GM12878 (cell line): ENCODE data around the gene ENG. TPM values are rescaled to one million over a fixed set of nuclear protein-coding genes. Genes with fewer than 3 reads are reported as not detected.

Experiments
- CREM ChIP-seq: IDR thresholded peaks from 2 replicates; pipeline ENCODE4 v1.6.1; 2014; ENCODE audit warnings: antibody characterized with exemption, low read depth
- IKZF2 ChIP-seq, 2 experiments: fragments of 450-650 bp; IDR thresholded peaks; 2 replicates each; pipeline ENCODE4 v1.6.1; 2017; ENCODE audit warnings: mild to moderate bottlenecking in 2 of 2, moderate library complexity in 2 of 2
- NR2C1 ChIP-seq: fragments of 450-650 bp; IDR thresholded peaks from 2 replicates; pipeline ENCODE4 v1.6.1; 2017; ENCODE audit warnings: antibody characterized with exemption, mild to moderate bottlenecking, moderate library complexity
- POLR2A ChIP-seq: IDR thresholded peaks from 2 replicates; pipeline ENCODE4 v1.6.1; 2011; ENCODE audit warnings: low read depth, mild to moderate bottlenecking, low read length
- POU2F2 ChIP-seq: IDR thresholded peaks from 3 replicates; pipeline ENCODE4 v1.6.1; 2011; ENCODE audit warnings: low read depth, mild to moderate bottlenecking, low read length, borderline replicate concordance
- RCOR1 ChIP-seq: conservative IDR thresholded peaks from 2 replicates; pipeline ENCODE4 v1.6.1; 2012; ENCODE audit warnings: low read depth, low read length, improper control_type of control experiment
- ZNF207 ChIP-seq: fragments of 450-650 bp; IDR thresholded peaks from 2 replicates; pipeline ENCODE4 v1.6.1; 2014; ENCODE audit warnings: antibody characterized with exemption, mild to moderate bottlenecking, borderline replicate concordance
- polyA plus RNA-seq, 11 experiments: library from polyadenylated mRNA; depleted of rRNA in 4 of 11; unstranded in 6 of 11; stranded (reverse) in 5 of 11; fragments of >200 nt; fragmentation: Nextera tagmentation in 4 of 11; fragmentation: Illumina TruSeq in 1 of 11; extraction: Ambion mirVana in 4 of 11; extraction: Trizol in 1 of 11; gene quantifications; 1 replicate in 1 of 11; 2 replicates in 10 of 11; pipeline versions ENCODE4 v1.2.1 to v1.2.3, GENCODE V29; 2011 to 2016; ENCODE audit warnings: inconsistent platforms in 2 of 11, missing spikeins in 2 of 11, low read depth in 1 of 11
- total RNA-seq, 4 experiments: library from RNA; depleted of rRNA in 3 of 4; stranded (reverse); fragments of >200 nt in 3 of 4; fragmentation: Illumina TruSeq in 1 of 4; extraction: Trizol in 1 of 4; gene quantifications; 2 replicates each; pipeline versions ENCODE4 v1.2.1 to v1.2.3, GENCODE V29; 2013 to 2021
- TF ChIP-seq, protein P1 (sequence below): fragments of 450-650 bp; IDR thresholded peaks from 2 replicates; pipeline ENCODE4 v1.6.1; 2018; ENCODE audit warnings: mild to moderate bottlenecking, low read depth, moderate library complexity; ENCODE audit not compliant: partially characterized antibody
- TF ChIP-seq, protein P2 (sequence below): IDR thresholded peaks from 2 replicates; pipeline ENCODE4 v1.6.1; 2012; ENCODE audit warnings: low read depth, low read length, improper control_type of control experiment

ENG gene
- total and polyA plus RNA-seq, 10 of the 15 experiments (the other 5 are each of a cell fraction or from before 2014, with no cell fraction given), result 0.14 to 10.1 (median 2.0) TPM

DNA sequence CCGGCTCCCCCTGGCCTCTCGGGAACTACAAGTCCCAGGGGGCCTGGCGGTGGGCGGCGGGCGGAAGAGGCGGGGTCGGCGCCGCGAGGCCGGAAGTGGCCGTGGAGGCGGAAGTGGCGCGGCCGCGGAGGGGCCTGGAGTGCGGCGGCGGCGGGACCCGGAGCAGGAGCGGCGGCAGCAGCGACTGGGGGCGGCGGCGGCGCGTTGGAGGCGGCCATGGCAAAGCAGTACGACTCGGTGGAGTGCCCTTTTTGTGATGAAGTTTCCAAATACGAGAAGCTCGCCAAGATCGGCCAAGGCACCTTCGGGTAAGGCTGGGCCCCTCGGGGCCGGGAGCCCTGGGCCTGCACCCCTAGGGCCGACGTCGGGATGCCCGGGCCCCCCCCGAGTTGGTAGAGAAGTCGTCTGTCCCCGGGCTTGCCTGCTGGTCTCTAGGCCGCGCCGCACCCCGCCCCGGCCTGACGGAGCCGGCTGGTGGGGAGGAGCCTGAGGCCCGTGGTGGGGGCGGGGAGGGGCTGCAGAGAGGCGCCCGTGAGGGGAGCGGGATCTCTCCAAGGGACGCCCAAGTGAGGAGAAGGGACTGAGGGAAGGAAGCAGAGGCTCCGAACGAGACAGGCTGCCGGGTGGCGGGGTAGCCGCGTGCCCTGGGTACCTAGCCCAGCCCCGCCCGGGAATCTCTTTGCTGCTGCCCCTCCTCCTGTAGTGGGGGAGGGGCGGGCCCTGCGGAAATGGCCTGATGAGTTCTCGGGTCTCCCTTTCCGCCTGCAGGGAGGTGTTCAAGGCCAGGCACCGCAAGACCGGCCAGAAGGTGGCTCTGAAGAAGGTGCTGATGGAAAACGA lies 68.3 kb downstream of the ENG start, which contains the start of gene CDK9 (continued):
- TF ChIP-seq, protein P1, sequence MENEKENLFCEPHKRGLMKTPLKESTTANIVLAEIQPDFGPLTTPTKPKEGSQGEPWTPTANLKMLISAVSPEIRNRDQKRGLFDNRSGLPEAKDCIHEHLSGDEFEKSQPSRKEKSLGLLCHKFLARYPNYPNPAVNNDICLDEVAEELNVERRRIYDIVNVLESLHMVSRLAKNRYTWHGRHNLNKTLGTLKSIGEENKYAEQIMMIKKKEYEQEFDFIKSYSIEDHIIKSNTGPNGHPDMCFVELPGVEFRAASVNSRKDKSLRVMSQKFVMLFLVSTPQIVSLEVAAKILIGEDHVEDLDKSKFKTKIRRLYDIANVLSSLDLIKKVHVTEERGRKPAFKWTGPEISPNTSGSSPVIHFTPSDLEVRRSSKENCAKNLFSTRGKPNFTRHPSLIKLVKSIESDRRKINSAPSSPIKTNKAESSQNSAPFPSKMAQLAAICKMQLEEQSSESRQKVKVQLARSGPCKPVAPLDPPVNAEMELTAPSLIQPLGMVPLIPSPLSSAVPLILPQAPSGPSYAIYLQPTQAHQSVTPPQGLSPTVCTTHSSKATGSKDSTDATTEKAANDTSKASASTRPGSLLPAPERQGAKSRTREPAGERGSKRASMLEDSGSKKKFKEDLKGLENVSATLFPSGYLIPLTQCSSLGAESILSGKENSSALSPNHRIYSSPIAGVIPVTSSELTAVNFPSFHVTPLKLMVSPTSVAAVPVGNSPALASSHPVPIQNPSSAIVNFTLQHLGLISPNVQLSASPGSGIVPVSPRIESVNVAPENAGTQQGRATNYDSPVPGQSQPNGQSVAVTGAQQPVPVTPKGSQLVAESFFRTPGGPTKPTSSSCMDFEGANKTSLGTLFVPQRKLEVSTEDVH, result no peak
- TF ChIP-seq, protein P2, sequence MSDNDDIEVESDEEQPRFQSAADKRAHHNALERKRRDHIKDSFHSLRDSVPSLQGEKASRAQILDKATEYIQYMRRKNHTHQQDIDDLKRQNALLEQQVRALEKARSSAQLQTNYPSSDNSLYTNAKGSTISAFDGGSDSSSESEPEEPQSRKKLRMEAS, result no peak
- TF ChIP-seq CREM, result peak; percentile 33; the same call in 1 of the 2 replicates
- 0 out of 2 replicates have a peak, but pooled peaks have one; percentile 19 for TF ChIP-seq RCOR1
- peak; percentile 83 for TF ChIP-seq POLR2A
- TF ChIP-seq NR2C1, result peak; percentile 55
- TF ChIP-seq IKZF2 (IDR thresholded peaks at IDR 0.05), result peak; percentile 37 to 50; a peak in 2 of 4 replicates
- TF ChIP-seq POU2F2, result no peak
- 0 out of 2 replicates have a peak, but pooled peaks have one; percentile 42 for TF ChIP-seq ZNF207
